GM18870 (cell line): ENCODE results near the gene PTPRCAP.

Experiments used
- ATAC-seq: cut with Tn5 transposase; IDR thresholded peaks from one replicate; pipeline ENCODE4 v1.9.1; 2021; ENCODE audit warnings: moderate library complexity; ENCODE audit not compliant: unreplicated experiment

Gene PTPRCAP

GRCh38 chr11:67398661-67399563 is 38.6 kb downstream of the PTPRCAP start:
- ATAC-seq = no peak

- ATAC-seq = no peak
Measured at GRCh38 chr11:67397986-67398660, 39.4 kb downstream of the PTPRCAP start.

GRCh38 chr11:67397536-67397935 is 39.9 kb downstream of the PTPRCAP start:
- no peak for ATAC-seq

- no peak for ATAC-seq
Measured at GRCh38 chr11:67396587-67397389, 40.7 kb downstream of the PTPRCAP start.

GRCh38 chr11:67396259-67396581 is 41.3 kb downstream of the PTPRCAP start:
- ATAC-seq = no peak

GRCh38 chr11:67395555-67396258 is 41.8 kb downstream of the PTPRCAP start:
- no peak for ATAC-seq

GRCh38 chr11:67393990-67394389 is 43.5 kb downstream of the PTPRCAP start:
- ATAC-seq = no peak

- ATAC-seq = no peak
Measured at GRCh38 chr11:67393437-67393836, 44.0 kb downstream of the PTPRCAP start.

GRCh38 chr11:67392183-67392715 is 45.2 kb downstream of the PTPRCAP start:
- no peak for ATAC-seq

GRCh38 chr11:67391304-67392182 is 45.9 kb downstream of the PTPRCAP start, which contains the start of gene RAD9A:
RAD9A (plus strand) TSS chr11:67391986; CDS start chr11:67392045, 59 bp downstream.
- no peak for ATAC-seq

- ATAC-seq = no peak
Measured at GRCh38 chr11:67390947-67391303, 46.6 kb downstream of the PTPRCAP start.

- no peak for ATAC-seq
Measured at GRCh38 chr11:67389477-67389876, 48.0 kb downstream of the PTPRCAP start.

GRCh38 chr11:67387518-67387917 is 50.0 kb downstream of the PTPRCAP start:
- ATAC-seq = no peak

- ATAC-seq = no peak
Measured at GRCh38 chr11:67387069-67387468, 50.4 kb downstream of the PTPRCAP start.
